GM19351 (cell line): ENCODE results near the gene PPP1CC.
"Not testable (repeated sequence)": the region's sequence is repeated elsewhere in the genome, so short reads cannot be mapped to it uniquely, and the experiment has no call there.

Source experiments
- ATAC-seq: cut with Tn5 transposase; IDR thresholded peaks from one replicate; pipeline ENCODE4 v1.9.1; 2021; ENCODE audit warnings: mild to moderate bottlenecking, moderate library complexity; ENCODE audit not compliant: unreplicated experiment

Gene PPP1CC

DNA sequence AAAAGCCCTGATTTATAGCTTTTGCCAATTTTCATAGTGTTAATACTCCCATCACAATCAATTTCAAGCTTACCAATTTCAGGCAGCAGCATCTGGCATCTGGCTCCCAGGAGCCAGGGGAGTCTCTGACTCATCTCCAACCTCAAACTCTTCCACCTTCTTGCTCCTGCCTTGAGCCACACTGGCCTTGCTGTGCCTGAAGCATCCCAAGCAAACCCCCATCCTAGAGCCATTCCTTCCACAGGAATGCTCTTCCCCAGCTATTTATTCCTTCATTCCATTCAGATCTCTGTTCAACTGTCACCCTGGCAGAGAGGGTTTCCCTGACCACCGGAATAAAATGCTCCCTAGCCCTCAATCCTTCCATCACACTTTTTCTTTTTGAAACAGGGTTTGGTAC lies 13.9 kb upstream of the PPP1CC start:
- no peak for ATAC-seq

DNA sequence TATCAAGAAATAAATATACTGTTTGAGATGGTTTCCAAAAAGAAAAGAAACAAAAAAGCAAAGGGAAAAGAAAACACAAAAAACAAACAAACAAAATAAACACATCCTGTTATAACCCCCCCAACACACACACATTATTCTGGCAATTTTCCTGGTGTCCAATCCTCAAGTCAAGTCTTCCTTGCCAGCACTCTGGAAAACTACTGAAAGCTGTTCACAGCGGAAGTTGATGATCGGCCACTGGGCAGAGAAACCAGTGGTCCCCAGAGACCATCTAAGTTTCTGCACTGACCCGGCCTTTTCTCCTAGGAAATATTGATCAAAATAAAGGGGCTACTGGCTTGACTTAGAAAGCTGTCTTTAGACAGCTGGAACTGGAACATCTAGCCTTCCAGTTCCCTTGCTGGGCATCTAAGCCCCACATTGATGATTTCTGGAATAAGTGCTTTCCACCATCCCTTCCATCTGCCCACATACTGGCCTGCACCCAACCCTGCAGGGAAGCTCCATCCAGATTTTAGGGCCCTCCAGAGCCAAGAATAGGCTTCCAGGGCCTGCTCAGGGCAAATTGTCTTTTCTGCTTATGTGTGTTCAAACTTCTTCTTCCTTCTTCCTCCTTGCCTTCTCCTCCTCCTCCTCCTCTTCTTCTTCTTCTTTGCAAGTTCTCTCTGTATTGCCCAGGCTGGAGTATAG lies 11.6 kb upstream of the PPP1CC start:
- ATAC-seq = no peak

DNA sequence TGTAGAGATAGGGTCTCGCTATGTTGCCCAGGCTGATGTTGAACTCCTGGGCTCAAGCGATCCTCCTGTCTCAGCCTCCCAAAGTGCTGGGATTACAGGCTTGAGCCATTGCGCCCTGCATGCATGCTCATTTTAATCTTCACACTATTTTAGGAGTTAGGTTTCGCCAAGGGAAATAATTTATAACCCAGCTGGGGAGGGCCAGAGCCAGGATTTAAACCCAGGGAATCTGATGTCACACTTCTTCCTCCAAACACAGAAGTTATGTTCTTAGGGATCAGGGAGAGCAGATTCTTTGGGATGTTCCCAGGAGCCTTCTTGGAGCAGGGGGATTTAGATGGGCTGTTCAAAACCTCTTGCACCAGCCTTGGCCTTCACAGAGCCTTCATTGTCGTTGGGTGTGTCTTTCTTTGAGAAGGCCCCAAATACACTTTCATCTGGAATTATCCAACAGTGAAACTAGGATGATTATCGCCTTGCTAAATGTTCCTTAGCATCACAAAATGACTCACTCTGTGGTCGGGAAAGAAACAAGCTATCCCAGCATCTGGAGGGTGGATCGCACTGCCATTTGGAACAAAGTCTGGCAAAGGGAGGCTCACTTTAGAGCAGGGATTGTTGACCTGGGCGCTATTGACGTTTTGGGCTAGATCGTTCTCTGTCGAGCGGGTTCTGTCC lies 8.2 kb upstream of the PPP1CC start:
- no peak for ATAC-seq

DNA sequence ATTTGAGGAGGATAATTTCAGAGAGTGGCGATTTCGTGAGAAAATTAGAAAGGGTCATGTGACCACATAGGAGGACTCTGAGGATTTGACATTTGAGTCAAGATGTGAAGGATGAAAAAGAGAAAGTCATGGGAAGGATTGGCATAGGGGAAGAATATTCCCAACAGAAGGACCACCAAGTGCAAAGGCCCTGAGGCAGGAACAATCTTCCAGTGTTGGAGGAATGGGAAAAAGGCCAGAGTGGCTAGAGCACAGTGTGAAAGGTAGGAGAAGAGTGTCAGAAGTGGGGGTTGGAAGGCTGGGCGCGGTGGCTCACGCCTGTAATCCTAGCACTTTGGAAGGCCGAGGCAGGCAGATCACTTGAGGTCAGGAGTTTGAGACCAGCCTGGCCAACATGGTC lies 3.9 kb upstream of the PPP1CC start:
- no peak for ATAC-seq

DNA sequence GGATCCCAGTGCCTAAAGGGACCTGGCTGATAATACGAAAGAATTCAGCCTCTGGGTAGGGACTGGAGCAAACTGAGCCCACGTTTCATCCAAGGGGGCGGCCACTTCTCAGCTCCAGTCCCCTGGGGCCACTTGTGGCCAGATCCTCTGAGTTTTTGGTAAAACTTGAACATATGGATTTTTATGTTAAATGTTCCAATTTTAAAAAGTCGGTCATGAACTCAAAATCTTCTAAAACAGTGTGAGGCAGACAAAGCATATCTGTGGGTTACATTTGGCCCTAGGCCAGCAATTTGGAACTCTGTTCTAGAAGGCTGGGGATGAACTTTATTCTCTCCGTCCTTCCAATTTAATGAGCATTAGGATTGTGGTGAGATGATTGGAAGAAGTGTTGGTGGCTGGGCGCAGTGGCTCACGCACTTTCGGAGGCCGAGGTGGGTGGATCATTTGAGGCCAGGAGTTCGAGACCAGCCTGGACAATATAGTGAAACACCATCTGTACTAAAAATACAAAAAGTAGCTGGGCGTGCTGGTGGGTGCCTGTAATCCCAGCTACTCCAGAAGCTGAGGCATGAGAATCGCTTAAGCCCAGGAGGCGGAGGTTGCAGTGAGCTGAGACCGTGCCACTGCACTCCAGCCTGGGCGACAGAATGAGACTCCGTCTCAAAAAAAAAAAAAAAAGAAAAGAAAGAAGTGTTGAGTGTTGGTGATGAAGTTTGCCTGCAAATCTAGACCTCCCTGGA lies 3.0 kb upstream of the PPP1CC start:
- ATAC-seq = no peak

DNA sequence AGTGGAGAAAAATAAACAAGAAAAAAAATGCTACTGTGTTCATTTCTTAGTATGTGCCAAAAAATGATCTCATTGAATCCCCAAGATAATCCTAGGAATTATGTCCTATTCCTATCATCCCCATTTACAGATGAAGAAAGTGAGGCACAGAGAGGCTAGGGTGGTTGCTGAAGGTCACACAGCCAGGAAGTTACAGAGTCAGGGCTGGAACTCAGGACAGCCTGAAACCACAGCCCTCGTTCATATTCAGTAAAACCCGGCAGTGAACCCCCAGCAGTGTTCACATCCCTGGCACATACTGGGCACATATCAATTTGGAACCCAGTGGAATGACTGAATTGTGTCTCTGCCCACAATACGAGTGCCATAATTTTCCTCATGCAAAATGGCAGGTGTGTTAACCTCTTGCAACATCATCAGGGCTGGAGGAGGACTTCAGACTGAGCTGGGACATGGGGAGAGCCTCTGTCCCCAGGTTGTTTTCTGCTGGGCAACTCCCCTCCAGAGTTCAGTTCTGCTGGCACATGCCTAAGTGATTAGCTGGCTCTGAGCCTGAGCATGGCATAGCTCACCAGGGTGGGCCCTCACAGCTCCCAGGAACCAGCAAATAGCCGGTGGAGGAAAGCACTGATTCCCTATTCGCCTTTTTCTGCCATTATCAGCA lies 2.0 kb upstream of the PPP1CC start:
- no peak for ATAC-seq

DNA sequence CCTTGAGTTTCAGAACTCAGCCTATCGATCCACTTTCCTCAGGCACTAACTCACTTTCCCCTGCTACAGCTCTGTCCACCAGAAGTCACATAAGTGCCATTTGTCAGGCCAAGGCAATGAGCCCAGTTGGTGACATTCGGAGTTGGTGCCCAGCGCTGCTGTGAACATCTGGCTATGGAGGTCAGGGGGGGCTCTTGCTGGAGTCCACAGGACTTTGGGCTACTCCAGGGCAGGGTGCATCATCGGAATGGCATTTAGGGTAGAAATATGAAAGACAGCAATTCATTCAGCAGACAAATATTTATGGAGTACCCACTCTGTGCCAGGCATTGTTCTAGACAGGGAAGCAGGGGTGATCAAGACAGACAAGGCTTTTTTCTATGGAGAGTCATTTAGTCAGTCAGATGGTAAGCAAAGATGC lies 1.5 kb upstream of the PPP1CC start:
- ATAC-seq = no peak

DNA sequence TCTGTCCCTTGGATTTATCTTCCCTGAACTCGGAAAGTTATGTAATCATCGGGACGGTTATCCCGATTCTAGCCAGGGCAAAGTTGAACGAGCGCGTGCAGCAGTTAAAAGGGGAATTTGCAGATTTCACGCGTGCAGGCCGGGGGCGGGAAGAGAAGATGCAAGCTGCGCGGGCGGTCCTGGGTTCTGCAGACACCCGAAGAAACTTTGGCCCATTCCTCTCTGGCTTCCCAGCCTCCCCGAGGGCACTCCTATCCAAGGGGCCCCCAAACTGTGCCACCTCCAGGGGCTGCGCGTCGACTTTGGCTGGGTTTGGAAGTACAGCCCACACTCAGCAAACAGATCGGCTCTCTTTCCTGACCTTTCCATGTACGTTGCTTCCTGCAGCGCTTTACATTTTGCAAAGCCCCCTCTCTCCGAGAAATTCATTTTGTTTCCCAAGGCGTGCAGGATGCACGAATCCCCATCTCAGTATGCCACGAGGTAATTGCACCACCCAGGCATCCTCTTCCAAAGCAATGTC lies 941 bp upstream of the PPP1CC start:
- ATAC-seq = no peak

DNA sequence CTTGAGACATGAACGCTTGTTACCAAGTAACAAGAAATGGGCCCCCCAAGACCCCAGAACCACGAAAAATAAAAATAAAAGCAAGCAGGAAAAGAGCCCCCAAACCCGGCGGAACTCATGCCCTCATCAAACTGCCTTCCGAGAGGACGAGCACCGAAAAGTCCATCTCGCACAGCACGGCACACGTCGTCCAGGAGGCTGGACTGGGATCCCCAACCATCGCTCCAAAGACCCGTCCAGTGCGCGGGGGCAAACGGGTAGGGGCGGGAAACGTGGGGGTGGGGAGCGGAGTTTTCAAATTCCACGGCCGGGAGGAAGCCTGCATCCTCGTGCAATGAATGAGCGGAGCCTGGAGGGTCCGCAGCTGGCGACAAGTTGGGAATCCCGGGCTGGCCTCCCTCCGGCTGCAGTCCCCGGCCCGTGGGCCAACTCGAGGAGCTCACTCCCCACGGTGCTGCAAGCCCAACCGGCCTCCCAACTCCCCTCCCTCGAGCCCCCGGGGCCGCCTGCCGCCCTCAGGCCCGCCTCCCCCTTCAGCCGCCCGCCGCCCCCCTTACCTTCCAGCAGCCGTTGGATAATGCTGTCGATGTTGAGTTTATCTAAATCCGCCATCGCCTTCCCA lies 484 bp downstream of the PPP1CC start:
- ATAC-seq = no peak

DNA sequence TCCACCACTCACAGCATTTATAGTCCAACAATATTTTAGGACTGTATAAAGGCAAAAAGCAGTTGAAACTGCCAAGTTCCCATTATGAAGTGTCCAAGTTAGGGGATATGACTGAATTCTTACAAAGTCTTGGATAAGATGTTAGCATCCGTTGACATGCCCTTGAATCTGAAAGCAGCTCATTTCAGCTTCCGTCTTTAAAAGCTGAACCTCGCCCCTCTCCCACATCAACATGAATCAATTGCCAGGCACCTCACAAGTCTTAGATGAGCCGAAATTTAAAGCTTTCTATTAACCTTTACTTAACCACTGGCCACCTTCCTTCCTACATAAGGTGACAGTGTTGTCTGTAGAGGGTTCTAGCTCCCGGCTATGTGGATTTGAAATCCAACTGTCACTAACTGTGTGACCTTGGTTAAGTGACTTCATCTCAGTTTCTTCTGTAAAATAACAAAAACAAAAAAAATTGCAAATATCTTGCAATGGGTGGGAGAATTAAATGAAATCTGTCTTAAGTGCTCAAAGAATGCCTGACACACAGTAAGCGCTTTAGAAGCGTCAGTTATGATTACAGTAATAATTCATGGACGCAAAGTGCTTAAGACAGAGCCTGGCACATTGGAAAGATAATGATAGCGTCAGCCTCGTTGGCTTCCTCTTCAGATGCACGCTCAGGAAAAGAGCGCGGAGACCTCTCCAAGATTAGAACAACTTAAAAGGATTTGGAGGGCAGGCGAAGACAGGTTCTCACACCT lies 1.2 kb downstream of the PPP1CC start:
- ATAC-seq = no peak

DNA sequence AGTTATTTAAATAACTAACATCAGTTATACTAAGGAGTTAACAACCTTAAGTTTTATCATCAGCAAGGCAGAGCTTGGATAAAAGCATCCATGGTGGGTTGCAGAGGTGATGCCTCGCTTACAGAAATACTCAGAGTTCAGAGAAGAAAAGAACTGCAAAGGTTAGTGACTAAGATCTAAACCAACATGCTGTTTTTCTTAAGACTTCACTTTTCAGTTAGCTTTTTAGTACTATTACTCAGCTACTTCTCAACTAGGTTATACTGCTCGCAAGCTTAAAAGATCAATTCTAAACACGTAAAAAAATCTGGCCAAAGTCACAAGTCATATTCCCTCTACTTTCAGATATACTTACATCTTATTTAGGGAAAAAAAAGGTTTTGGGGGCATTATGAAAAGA lies 2.8 kb downstream of the PPP1CC start:
- no peak for ATAC-seq

DNA sequence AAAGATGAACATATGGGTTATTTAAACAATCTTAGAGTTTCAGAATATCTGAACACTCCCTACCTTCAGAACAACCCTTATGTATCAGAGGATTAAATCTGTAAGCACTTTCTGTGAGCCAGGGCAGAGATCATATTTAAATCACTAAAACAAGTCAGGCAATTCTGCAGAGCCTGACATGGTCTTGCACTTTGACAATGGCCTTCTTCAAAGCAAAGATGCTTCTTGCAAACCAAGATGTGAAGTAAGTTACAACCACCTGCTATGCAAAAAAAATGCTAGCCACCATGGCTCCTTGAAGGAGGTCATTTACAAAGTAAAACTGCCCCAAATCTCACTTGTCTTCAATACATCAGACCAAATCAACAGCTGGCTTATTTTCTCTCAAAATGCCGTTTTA lies 3.2 kb downstream of the PPP1CC start:
- no peak for ATAC-seq

DNA sequence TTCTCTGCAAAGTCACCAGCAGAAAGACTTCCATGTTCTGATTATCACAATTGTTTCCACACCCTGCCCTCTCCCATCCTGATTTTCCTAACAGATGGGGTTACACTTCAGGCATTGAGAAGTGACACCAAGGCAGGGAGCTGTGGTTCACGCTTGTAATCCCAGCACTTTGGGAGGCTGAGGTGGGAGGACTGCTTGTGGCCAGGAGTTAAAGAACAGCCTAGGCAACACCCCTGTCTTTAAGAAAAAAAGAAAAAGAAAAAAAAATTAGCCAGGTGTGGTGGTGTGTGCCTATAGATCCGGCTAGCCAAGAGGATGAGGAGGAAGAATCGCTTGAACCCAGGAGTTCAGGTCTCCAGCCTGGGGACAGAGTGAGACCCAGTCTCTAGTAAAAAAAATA lies 5.2 kb downstream of the PPP1CC start:
- no peak for ATAC-seq

DNA sequence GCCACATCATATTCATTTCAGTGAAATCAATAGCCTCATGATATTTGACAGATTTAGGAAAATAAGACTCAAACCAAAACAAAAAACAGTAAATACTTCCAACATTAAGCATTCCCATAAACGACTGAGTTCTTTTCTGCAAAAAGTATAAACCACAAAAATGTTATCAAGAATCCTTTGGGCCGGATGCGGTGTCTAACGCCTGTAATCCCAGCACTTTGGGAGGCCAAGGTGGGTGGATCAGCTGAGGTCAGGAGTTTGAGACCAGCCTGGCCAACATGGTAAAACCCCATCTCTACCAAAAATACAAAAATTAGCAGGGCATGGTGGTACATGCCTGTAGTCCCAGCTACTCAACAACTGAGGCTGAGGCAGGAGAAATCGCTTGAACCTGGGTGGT lies 5.7 kb downstream of the PPP1CC start:
- not testable (repeated sequence) for ATAC-seq

DNA sequence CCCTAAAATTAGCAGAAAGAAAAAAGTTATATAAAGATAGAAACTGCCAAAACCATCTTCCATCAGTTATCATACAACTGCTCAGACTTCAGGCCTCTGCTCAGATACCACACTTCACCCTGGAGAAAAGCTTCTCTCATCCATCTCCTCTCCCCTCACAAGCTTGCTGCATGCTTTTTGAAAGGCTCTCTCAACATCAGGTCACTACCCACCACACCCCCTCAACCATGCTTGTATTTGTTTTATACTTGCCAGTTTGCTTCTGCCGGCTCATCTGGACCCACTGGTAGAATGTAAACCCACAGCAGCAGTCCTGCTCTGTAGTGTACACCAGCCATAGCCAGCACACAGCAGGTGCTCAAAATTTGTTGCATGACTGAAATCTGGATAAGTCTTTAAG lies 8.8 kb downstream of the PPP1CC start:
- ATAC-seq = no peak

DNA sequence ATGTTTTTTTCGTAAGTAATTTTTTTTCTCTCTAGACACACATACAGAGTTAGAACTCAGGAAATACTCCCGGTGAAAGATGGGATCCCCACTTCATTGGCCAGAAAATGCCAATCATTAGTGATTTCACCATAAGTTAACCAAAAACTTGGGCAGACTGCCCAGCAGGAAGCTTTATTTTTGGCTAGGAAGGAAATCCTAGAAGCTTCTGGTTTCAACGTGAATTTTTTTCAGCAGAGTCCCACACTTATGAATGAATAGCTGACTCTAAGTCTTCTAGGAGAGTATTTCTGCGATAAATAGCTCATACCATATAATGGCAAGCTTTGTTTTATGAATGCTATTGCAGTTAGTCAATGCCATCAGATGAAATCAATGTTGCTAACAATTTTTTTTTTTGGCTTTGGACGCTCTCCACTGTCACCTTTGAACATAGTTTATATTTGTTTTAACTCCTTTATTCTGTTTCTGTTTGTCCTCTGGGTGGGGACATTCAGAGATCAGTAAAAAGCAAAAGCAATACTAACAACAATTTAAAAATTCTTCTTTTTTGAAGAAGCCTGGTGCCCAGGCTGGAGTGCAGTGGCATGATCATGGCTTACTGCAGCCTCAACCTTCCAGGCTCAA lies 9.5 kb downstream of the PPP1CC start:
- no peak for ATAC-seq

DNA sequence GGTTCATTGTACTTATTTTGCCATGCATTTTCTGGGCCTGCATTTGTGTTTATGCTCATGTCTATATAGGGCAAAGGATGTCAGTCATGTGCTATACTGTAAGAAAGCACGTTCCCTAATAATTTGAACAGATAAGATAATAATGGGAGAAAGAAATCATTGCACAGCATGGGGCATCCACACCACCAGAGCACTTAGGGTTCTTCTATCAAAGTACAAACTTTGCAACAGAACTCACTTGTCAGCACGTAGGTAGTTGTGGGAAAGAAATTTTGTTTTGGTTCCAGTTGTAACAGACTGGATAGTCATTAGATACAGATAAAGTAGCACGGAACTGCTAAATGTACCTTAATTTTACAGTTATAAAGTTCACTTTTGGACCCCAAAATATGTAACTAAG lies 10.1 kb downstream of the PPP1CC start:
- ATAC-seq = no peak

DNA sequence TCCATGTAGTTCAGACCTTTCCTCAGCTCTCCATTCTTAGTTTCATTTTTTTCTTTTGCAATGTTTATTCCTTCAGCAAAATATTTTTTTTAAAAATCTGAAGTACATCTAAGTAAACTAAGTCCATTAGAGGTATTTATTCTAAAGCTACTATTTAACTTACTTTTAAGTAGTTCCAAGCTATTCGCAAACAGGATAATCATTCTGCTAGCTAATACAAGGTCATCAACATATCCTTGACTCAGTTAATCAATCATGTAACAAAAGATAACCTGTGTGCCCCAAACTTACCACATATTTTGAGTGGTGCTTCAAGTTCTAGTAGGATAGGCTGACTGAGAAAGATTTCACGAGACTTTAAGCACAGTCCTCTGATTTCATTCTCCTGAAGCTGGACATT lies 11.2 kb downstream of the PPP1CC start:
- ATAC-seq = no peak

DNA sequence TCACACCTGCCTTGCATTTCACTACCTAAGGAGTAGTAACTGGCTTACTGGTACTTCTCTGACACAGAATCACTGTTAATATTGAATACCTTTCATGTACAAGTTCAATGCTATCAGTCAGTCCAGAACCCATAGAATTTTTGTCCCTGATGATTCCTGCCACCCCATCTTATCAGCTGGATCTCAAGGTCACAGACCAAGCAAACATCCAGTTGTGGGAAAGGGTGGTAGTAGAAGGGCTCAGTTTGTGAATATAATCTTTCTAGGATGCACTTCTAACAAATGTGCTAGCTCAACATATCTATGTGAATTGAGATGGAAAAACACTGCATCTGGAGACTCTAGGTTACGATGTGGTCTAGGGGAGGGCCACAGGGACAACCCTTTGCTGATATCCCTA lies 14.1 kb downstream of the PPP1CC start:
- ATAC-seq = no peak
